ENCODE results near the gene FBXW8.
"Not testable (repeated sequence)": the region's sequence is repeated elsewhere in the genome, so short reads cannot be mapped to it uniquely, and the experiment has no call there.

FBXW8 gene

DNA sequence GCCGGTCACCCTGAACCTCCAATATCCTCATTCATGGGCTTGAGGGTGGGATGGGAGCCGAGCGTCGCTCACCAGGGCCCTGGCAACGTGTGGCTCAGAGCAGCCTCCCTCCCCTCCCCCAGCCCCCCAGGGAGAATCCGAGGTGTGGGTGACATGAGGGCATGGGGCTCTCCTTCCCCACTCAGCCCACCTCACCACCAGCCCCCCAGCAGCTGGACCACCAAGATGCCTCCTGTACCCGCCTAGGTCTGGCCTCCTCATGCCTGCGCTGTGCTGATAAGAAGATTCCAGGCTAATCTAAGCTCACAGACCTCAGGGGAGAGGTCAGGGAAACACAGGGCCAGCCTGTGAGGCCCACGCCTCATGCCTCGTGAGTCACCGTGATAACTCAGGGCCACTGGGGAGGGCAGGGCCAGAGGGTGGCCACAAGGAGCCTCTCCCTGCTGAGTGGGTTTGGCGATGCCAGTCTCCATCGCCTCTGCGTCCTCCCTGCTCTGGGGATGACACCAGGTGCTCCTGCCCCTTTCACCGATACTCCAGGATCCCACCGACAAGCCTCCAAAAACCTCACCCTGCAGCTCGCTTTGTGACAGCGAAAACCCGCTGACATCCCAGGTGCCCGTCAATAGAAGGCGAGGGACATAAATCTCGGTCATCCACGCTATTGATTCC is 131.6 kb downstream of the FBXW8 start:
- FAIRE-seq: no peak

DNA sequence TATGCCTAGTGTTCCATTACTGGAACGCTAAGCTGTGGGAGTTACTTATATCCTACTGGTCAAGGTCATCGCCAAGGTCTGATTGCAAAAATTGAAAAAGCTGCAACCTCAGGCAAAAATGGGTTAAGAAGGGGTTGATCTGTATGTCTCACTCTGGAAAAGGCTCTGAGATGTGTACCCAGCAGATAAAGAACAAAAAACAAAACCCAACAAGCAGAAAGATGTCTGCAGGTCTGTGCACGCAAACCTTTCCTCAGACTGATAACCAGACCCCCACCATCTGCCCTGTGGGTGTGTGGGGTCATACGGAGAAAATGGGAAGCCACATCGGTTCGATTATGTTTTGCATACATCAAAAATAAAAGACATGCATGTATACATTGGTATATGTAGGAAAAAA is 132.1 kb downstream of the FBXW8 start:
- no peak for FAIRE-seq

DNA sequence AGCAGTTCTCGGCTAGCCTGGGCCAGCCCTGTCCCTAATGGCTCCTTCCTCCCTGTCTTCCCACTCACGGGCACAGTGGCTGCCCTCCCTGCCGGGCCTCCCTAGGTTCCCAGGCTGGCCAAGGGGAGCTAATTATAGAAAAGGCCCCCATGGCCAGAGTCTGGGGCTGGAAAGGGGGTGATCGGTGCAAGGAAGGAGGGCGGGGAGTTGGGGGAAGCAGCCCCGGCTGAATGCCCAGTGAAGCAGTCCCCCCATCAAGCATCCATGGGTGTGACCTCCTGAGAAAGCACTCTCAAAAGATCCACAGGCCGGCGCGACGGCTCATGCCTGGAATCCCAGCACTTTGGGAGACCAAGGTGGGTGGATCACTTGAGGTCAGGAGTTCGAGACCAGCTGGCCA is 133.6 kb downstream of the FBXW8 start:
- no peak for FAIRE-seq

DNA sequence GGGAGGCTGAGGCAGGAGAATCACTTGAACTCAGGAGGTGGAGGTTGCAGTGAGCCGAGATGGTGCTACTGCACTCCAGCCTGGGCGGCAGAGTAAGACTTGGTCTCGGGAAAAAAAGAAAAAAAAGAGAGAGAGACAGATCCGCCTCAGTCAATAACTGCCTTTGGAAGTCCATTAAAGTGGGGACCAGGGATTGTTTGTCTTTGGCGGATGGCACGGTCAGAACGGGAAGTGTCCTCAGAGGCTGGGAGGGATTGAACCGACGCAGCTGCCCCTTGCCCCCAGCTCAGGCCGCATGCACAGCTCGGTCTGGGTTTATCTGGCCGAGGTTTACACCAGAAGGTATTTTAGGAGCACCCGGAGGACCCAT is 134.0 kb downstream of the FBXW8 start:
- no peak for FAIRE-seq

DNA sequence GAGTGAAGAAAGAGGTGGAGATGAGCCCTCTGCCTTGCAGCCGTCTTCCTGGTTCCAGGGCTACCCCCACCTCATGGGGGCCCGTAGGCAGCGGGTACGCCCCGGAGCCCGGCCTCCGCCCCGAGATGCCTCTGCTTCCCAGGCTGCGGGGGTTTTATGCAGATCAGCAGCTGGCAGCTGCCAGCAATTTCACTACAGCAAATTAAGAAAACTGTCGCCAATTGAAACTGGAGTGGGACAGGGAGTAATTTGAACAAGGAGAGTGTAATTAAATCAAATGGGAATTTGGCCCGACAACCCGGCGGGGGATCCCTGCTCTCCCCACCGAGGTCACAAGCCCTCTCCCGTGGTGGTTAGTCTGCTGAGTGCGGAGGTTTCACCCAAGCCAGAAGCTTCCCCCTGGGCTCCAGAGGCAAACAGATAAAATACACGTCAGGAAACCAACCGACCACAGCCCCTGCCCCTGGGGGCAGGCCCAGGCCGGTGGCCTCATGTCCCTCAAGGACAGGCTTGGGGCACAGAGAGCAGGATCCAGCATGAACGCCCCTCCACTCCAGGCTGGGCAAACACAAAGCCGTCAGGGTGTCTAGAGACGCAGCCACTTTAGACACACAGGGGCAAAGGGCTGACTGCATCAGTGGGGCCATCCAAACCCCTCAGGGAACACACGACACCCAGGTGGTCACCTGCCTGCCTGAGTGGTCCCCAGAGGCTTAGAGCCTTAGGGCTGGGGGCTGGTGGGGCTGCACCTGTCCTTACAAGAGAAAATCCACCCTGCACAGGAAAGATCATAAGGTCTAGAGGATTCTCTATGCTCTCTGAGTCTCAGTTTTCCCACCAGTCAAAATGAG is 134.6 kb downstream of the FBXW8 start:
- no peak for FAIRE-seq

DNA sequence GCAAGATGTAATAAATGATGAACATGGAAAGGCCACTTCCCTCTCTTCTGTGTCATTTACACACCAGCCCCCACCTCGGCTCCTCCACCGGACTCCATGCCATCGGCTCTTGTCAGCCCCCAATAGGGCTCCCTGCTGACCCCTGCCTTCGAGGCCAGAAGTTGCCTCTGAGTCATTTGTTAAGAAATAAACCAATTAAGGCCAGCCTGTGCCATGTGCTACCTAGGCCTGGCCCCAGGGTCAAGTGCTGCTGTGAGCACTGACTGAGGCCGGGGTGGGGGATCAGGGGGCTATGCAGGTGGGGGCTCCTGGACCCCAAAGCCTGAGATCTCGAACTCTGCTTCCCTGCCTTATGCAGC is 135.2 kb downstream of the FBXW8 start:
- FAIRE-seq: no peak

DNA sequence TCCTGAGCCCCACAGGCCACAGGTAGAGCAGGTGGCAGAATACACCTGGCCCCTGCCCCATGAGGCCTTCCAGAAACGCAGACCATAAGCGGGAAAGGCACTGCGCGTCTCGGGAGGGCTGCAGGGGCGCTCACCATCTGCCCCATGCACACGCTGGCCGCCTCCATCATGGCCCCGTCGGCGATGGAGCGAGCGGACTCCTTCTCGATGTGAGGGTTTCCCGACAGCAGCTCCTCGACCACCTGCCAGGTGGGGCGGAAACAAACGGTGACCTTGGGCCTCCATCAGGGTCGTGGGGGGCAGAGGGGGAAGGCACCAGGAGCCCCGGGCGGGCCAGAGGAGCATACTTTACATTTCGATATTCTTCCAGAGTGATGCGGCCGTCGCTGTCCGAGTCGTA is 135.7 kb downstream of the FBXW8 start:
- FAIRE-seq: no peak

DNA sequence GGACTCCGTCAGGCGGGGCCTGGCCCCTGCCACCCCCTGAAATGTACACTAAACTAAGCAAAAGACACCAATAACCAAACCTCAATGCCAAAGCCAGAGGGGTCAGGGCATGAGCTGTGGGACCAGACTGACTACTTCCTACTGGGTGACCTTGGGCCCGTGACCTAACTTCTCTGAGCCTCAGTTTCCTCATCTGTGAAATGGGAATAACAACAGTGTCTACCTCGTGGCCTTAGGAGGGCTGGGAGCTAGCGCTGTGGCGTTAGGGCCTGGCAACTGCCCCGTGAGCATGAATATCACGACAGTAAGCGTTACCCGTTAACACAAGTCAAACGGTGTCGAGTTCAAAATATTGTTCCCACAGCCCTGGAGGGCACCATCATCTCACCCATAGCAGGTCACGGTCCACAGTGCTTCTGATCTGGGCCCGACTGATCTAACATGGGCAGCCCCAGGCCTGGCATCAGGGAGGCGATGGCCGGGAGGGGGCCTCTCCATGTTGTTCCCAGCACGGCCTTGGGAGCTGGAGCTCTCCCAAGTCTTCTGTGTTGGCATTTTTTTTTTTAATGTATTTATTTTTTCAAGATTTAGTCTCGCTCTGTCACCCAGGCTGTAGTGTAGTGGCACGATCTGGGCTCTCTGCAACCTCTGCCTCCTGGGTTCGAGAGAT is 136.2 kb downstream of the FBXW8 start:
- no peak for FAIRE-seq

DNA sequence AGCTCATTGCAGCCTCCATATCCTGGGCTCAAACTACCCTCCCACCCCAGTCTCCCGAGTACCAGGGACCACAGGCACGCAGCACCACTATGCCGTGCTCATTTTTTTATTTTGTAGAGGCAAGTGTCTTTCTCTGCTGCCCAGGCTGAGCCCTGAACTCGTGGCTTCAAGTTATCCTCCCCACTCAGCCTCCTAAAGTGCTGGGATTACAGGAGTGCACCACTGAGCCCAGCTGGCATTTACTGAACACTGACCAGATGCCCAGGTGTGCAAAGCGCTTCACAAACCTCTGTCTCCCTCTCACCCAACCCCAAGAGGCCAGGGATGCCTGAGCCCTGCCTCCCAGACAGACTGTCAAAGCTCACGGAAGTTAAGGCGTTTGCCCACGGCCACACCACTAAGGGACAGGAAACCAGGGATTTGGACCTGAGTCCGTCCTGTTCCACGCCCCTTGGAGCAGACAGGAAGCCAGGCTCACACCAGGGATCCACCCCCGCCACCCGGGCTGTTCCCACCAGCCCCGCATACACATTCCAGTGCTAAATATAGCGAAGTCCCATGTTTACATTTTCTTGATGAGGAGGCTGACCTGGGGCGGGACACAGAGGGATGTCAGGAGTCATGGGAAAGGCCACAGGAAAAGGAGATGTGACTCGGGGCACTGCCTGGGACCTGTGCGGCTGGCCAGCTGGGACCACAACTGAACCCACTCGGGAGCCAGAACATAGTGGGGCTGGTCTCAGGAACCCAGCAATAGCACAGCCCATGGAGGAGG is 137.2 kb downstream of the FBXW8 start:
- no peak for FAIRE-seq

DNA sequence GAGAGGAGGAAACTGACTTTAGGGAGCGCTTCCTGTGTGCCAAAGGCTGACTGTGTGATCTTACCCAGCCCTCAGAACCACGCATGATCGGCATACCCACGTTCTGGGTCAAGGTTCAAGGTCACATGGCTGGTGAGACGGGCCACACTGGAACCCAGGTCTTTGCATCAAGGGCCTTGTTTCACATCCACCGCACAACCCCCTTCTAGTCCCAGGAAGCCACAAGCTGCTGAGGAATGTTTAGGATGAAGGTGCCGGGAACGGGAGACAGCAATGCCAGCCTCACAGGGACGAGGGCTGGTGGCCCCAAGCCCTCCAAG is 137.8 kb downstream of the FBXW8 start:
- FAIRE-seq: no peak

DNA sequence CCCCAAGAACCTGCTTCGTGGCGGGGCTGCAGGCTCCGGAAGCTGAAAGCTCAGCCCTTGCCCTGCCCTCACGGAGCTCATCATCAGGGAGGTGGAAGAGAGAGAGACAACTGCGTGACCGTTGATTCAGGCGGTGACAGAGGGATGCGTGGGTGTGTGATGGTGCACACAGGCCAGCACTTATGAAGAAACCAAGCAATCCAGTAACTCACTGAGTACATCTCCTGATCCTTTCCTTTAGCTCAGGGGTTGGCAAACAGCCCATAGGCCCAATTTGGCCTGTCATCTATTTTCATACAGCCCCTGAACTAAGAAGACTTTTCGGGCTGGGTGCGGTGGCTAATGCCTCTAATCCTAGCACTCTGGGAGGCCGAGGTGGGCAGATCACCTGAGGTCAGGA is 138.5 kb downstream of the FBXW8 start:
- FAIRE-seq: no peak

DNA sequence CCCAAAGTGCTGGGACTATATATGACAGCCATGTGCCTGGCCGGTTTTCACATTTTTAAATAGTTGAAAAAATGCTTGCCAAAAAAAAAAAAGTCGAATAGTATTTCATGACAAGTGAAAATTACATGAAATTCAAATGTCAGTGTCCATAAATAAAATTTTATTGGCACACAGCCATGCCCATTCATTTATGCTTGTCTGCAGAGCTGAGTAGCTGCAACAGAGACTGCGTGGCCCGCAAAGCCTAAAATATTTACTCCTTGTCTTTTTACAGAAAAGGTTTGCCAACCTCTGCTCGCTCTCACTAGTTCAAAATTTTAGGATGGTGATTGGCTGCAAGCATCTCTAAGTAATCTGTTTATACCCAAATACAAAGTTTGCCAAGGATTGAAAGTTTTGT is 139.3 kb downstream of the FBXW8 start:
- FAIRE-seq: no peak

DNA sequence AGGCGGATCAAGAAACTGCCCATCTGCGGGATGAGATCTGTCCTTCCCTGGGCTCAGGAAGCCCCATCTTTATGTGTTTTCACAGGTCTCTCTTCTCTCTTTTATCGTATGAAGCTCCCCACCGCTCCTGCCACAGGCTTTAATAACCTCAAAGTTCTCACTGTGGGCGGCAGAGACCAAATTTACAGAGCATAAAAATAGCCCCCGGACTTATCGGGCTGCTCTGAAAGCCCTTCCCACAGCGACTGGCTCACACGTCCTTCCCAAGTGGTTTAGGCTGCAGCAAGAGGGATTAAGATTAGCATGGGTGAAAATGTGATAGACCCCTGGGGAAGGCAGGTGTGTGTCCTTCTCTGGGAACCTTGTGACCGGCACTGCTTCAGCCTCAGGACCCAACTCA is 140.6 kb downstream of the FBXW8 start:
- no peak for FAIRE-seq

DNA sequence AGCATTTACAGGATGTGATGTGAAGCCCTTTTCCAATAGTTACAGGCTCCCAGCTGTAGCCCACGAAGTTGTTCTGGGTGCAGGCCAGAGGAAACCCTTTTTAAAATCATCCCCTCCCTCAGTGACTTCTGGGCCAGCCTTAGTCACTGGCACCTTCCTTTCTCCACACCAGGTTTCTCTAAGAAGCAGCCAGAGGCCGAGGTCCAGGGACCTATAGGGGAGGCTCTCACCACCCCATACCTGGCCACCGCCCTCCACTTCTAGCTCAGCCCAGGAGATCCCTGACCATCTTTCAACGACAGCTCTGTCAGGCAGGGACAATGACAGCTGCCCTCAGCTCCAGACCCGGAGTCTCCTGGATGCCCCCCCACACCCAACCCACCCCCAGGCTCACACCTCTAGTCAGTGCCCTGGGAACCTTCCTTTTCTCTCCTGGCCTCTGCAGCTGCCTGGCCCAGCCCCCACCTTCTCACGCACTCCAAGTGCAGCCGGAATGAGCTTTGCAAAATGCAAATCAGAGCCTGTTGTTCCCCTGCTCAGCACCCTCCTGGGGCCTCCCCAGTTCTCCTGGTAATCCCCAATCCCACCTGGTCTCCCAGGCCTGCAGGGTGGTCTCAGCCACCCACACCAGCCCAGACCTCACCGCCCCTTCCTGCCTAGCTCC is 141.8 kb downstream of the FBXW8 start:
- FAIRE-seq: no peak

DNA sequence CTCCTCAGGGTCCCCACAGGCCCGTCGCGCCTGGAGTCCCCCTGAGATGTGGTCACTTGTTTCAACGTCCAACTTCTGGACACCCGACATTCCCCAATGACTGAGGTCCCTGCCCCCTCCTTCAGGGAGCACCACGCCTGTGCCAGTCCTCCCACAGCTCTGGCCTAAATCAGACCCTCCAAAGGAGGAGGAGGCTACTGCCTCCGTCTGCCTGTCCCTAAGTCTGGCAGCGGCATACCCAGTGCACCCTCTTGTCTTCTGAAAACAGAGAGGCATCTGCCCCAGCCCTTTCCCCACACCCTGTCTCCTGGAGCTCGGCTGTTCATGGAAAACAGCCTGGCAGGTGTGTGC is 142.3 kb downstream of the FBXW8 start:
- FAIRE-seq: no peak

DNA sequence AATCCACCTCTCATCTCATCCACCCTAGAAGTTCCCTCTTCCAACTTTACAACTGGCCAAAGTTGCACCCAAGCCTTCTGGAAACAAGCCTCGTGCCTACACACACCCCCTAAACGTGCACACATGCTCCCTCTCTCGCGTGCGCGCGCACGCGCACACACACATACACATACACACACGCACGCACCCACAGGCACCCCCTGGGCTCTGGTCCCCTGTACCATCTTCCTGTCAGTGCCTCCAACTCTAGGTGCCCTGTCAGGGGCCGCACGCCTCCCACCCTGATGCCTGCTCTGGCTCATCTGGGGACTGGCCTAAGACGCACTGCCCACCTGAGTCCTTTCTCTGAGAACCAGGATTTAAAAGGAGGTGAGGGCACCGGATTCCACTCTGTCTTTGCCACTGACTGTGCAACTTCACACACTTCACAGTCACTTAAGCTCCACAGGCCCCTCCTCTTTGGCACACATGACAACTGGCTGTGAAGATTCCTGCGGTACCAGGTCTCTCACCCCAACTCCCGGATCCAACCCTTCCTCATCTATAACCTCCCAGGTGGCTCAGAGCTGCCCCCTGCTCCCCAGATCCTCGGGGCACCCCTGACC is 142.9 kb downstream of the FBXW8 start:
- FAIRE-seq: no peak

DNA sequence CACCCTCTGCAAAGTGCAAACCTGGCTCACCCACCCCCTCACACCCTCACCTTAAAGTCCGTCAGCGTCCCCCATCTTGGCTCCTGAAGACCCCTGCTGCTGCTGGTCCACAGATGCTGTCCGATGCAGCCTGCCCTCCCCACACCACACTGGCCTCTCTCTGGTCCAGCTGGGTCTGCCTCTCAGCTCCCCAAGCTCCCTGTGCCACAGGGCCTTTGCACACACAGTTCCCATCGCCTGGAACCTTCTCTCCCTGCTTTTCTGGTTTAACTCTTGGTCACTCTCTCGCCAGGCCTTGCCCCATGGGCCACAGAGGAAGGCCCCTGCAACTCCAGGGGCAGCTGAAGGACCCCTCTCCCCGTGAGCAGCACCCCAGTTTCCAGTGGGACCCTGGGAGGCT is 143.5 kb downstream of the FBXW8 start:
- no peak for FAIRE-seq

DNA sequence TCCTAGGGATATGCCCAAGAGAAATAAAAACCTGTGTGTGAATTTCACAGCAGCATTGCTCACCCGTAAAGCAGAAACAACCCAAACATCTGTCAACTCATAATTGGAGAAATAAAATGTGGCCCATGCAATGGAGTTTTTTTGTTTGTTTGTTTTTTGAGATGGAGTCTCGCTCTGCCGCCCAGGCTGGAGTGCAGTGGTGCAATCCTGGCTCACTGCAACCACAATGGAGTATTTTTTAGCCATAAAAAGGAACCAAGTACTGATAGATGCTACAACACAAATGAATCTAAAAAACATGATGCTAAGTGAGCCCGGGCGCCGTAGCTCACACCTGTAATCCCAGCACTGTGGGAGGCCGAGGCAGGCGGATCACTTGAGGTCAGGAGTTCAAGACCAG is 146.9 kb downstream of the FBXW8 start:
- not testable (repeated sequence) for FAIRE-seq

DNA sequence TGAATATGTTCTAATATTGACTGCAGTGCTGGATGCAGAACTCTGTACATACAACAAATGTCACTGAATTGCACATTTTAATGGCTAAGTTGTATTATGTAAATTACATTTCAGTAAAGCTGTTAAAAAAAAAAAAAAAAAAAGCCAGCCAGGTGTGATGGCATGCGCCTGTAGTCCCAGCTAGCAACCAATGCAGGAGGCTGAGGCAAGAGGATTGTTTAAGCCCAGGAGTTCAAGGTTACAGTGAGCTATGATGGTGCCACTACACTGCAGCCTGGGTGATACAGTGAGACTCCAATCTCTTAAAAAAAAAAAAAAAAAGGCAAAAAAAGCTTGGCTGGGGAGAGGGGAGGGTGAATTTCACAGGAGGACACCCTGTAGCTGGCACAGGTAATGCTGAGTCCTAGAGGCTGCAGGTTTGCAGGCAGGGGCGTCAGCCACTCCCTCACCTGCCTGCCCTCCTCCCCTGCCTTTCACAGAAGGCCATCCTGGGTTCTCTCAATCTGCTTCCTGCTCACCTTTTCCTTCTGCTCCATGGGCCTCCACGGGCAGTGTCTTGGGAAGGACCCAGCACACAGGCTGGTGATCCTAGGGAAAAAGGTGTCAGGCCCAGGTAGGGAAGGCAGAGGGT is 147.8 kb downstream of the FBXW8 start:
- no peak for FAIRE-seq

DNA sequence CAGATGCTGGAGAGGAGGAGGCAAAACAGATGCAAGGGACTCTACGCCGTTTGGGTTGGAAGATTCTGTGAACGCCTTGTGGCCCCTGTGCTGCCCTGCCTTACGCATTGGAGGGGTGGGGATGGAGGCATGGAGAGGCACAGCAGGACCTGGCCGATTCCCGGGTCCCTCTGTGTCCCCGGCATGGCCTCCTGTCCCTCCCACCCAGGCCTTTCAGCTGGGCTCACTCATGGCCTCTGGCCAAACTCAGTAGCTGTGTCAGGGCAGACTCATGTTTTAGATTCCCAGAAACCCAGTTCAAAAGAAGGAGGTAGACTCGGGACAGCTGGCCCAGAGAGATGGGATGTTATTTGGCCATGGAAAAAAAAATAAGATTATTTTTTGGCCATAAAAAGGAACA is 148.4 kb downstream of the FBXW8 start:
- no peak for FAIRE-seq

DNA sequence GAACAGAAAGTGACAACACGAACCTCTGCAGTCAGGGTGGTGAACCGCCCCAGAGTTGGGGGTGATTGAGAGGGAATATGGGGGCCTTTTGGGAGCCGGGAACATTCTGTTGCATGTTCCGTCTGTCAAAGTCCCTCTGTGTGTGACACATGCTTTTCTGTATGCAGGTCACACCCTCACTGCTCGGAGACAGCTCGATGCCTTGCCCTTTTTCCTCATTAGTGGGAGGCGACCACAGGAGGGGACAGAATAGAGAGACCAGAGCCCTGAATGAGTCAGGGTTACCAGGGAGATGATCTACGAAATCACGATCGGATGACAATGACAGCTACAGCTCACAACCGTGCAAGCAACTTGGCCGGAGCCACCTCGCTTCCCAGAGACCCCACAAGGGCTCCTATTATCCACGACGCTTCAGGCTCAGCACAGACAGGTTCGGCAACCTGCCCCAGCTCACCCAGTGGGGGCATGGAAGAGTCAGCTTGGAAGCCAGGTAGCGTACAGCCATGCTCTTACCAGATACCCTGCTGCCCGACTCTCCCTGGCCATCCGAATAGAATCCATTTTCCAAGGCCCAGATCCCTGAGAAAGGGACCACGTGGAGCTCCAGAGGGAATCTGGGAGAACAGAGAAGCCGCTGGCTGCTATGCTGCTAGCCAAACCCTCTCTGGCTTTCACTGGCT is 149.6 kb downstream of the FBXW8 start:
- no peak for FAIRE-seq

DNA sequence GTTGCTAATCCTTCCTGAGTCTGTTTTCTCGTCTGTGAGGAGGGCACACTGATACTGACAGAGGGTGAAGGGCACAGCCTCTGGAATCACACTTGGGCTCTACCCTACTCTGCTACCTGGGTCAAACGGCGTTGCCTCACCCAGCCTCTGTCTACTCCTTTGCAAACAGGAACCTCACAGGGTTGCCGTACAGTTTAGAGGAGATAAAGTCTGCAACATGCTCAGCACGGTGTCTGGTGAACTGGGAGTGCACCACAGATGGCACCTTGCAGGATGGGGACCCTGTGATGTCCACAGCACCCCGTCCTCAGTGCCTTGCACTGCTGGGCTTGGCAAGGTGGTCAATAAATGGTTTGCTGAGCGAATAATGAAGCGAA is 150.2 kb downstream of the FBXW8 start:
- no peak for FAIRE-seq
